Measurements from ENCODE around the gene NAV1.
A peak's percentile ranks its signal among the peaks of the same experiment; 100 is the strongest.
"Not testable (repeated sequence)": the region's sequence is repeated elsewhere in the genome, so short reads cannot be mapped to it uniquely, and the experiment has no call there.

NAV1 gene

GRCh38 chr1:201518071-201518470, 20.9 kb upstream of the NAV1 start:
- no peak overlapping the region for H4K91ac ChIP-seq (ENCODE audit: low read length)
- no peak overlapping the region for H2AFZ ChIP-seq (ENCODE audit: low read depth, low read length)
- H3K27ac ChIP-seq (ENCODE audit: low read length, poor library complexity, severe bottlenecking): no peak overlapping the region
- no peak overlapping the region for H3K18ac ChIP-seq (ENCODE audit: low read depth in 1 of 2, low read length in 2 of 2)
- no peak overlapping the region for H2BK120ac ChIP-seq (ENCODE audit: low read depth, low read length)
- H3K14ac ChIP-seq (ENCODE audit: low read length in 2 of 2): no peak overlapping the region
- no peak overlapping the region for H4K8ac ChIP-seq (ENCODE audit: low read length)
- H3K9ac ChIP-seq (ENCODE audit: low read length): no peak overlapping the region
- no peaks in the 10 kb centered on the region for H3K36me3 ChIP-seq (ENCODE audit: control insufficient read depth in 1 of 2, insufficient read depth in 2 of 2, low read depth in 1 of 2, low read length in 2 of 2)
- H2BK15ac ChIP-seq (ENCODE audit: low read depth, poor library complexity, severe bottlenecking): no peak overlapping the region
- H3K4me3 ChIP-seq (ENCODE audit: insufficient read depth in 1 of 2, low read depth in 1 of 2, low read length in 2 of 2): no peak overlapping the region
- 90% methylated on average over 3 of the region's 5 CpGs for WGBS
- H3K4me2 ChIP-seq (ENCODE audit: low read length, poor library complexity, severe bottlenecking): no peak overlapping the region
- peaks cover 3% of the 10 kb centered on the region for H3K4me1 ChIP-seq (ENCODE audit: control insufficient read depth, insufficient read depth, low read depth, low read length)
- H3K79me1 ChIP-seq (replicated peaks; ENCODE audit: low read length, poor library complexity, severe bottlenecking): no peaks in the 10 kb centered on the region
- H3K9me3 ChIP-seq (ENCODE audit: control insufficient read depth, low read length): no peaks in the 10 kb centered on the region
- H3K23ac ChIP-seq (ENCODE audit: low read length in 2 of 2): no peak overlapping the region
- no peak overlapping the region for H2AK5ac ChIP-seq (ENCODE audit: low read length, severe bottlenecking)
- no peak overlapping the region for H2BK5ac ChIP-seq (ENCODE audit: low read depth, low read length, poor library complexity, severe bottlenecking)
- H2BK12ac ChIP-seq (ENCODE audit: low read length in 2 of 2): no peak overlapping the region
- DNase-seq: no peak
- H3K27me3 ChIP-seq (ENCODE audit: control insufficient read depth in 1 of 2, insufficient read depth in 1 of 2, low read length in 2 of 2): no peaks in the 10 kb centered on the region
- H3K4ac ChIP-seq (ENCODE audit: low read depth in 1 of 2, low read length in 2 of 2): no peak overlapping the region

DNA sequence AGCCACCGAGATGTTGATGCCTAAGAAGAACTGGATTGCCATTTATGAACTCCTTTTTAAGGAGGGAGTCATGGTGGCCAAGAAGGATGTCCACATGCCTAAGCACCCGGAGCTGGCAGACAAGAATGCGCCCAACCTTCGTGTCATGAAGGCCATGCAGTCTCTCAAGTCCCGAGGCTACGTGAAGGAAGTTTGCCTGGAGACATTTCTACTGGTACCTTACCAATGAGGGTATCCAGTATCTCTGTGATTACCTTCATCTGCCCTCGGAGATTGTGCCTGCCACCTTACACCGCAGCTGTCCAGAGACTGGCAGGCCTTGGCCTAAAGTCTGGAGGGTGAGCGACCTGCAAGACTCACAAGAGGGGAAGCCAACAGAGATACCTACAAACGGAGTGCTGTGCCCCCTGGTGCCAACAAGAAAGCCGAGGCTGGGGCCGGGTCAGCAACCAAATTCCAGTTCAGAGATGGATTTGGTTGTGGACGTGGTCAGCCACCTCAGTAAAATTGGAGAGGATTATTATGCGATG, 18.8 kb upstream of the NAV1 start:
- not testable (repeated sequence) for H3K36me3 ChIP-seq (ENCODE audit: control insufficient read depth in 1 of 2, insufficient read depth in 2 of 2, low read depth in 1 of 2, low read length in 2 of 2); H3K4ac ChIP-seq (ENCODE audit: low read depth in 1 of 2, low read length in 2 of 2); H3K79me1 ChIP-seq (replicated peaks; ENCODE audit: low read length, poor library complexity, severe bottlenecking); H2AFZ ChIP-seq (ENCODE audit: low read depth, low read length); H3K14ac ChIP-seq (ENCODE audit: low read length in 2 of 2); H3K4me1 ChIP-seq (ENCODE audit: control insufficient read depth, insufficient read depth, low read depth, low read length); H3K27ac ChIP-seq (ENCODE audit: low read length, poor library complexity, severe bottlenecking); H4K91ac ChIP-seq (ENCODE audit: low read length); H3K9me3 ChIP-seq (ENCODE audit: control insufficient read depth, low read length); H4K8ac ChIP-seq (ENCODE audit: low read length); H3K9ac ChIP-seq (ENCODE audit: low read length); H2BK15ac ChIP-seq (ENCODE audit: low read depth, poor library complexity, severe bottlenecking); H2BK5ac ChIP-seq (ENCODE audit: low read depth, low read length, poor library complexity, severe bottlenecking); H2AK5ac ChIP-seq (ENCODE audit: low read length, severe bottlenecking); H2BK12ac ChIP-seq (ENCODE audit: low read length in 2 of 2); H3K4me3 ChIP-seq (ENCODE audit: insufficient read depth in 1 of 2, low read depth in 1 of 2, low read length in 2 of 2); DNase-seq; H3K27me3 ChIP-seq (ENCODE audit: control insufficient read depth in 1 of 2, insufficient read depth in 1 of 2, low read length in 2 of 2); H3K23ac ChIP-seq (ENCODE audit: low read length in 2 of 2); H3K4me2 ChIP-seq (ENCODE audit: low read length, poor library complexity, severe bottlenecking); H3K18ac ChIP-seq (ENCODE audit: low read depth in 1 of 2, low read length in 2 of 2); H2BK120ac ChIP-seq (ENCODE audit: low read depth, low read length)
- WGBS: 81% methylated on average over 14 of the region's 14 CpGs

DNA sequence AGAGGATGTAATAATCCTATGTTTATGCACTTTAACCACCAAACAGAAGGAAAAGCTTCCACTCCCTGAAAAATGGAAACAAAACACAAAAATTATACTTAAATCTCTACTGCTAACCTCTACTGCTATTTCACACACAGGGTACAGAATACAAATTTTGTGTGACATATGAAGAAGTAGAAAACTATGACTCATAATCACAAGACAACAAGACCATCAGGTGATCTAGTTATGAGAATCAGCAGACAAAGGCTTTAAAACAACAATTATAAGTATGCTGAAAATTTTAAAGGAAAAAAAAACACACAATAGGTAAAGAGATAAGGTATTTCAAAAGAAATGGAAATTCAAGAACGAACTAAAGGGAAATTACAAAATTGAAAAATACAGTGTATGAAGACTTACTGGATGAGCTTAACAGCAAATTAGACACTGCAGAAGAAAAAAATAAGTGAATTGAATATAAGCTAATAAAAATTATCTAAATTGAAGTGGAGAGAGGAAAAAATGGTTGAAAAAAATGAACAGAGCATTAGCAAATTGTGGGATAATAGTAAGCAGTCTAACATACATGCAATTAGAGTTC, 13.6 kb upstream of the NAV1 start:
- Histone ChIP-seq H3K79me1 (replicated peaks; ENCODE audit: low read length, poor library complexity, severe bottlenecking) (no peaks in the 10 kb centered on the region), H3K27ac (ENCODE audit: low read length, poor library complexity, severe bottlenecking) (no peak overlapping the region), H3K9me3 (ENCODE audit: control insufficient read depth, low read length) (no peaks in the 10 kb centered on the region), H3K36me3 (ENCODE audit: control insufficient read depth in 1 of 2, insufficient read depth in 2 of 2, low read depth in 1 of 2, low read length in 2 of 2) (no peaks in the 10 kb centered on the region), H3K23ac (ENCODE audit: low read length in 2 of 2) (no peak overlapping the region), H3K9ac (ENCODE audit: low read length) (peak overlapping the region; percentile 46), H2BK15ac (ENCODE audit: low read depth, poor library complexity, severe bottlenecking) (no peak overlapping the region), H3K27me3 (ENCODE audit: control insufficient read depth in 1 of 2, insufficient read depth in 1 of 2, low read length in 2 of 2) (no peaks in the 10 kb centered on the region), H3K4ac (ENCODE audit: low read depth in 1 of 2, low read length in 2 of 2) (no peak overlapping the region), H3K4me1 (ENCODE audit: control insufficient read depth, insufficient read depth, low read depth, low read length) (no peaks in the 10 kb centered on the region), H4K91ac (ENCODE audit: low read length) (no peak overlapping the region), H3K4me2 (ENCODE audit: low read length, poor library complexity, severe bottlenecking) (no peak overlapping the region), H2BK12ac (ENCODE audit: low read length in 2 of 2) (no peak overlapping the region), H2BK120ac (ENCODE audit: low read depth, low read length) (no peak overlapping the region), H3K18ac (ENCODE audit: low read depth in 1 of 2, low read length in 2 of 2) (no peak overlapping the region), H2AFZ (ENCODE audit: low read depth, low read length) (no peak overlapping the region), H3K4me3 (ENCODE audit: insufficient read depth in 1 of 2, low read depth in 1 of 2, low read length in 2 of 2) (no peak overlapping the region), H4K8ac (ENCODE audit: low read length) (no peak overlapping the region), H2AK5ac (ENCODE audit: low read length, severe bottlenecking) (no peak overlapping the region), H3K14ac (ENCODE audit: low read length in 2 of 2) (no peak overlapping the region), H2BK5ac (ENCODE audit: low read depth, low read length, poor library complexity, severe bottlenecking) (no peak overlapping the region)
- 100% methylated on average over 1 of the region's 1 CpG for WGBS
- DNase-seq: no peak

DNA sequence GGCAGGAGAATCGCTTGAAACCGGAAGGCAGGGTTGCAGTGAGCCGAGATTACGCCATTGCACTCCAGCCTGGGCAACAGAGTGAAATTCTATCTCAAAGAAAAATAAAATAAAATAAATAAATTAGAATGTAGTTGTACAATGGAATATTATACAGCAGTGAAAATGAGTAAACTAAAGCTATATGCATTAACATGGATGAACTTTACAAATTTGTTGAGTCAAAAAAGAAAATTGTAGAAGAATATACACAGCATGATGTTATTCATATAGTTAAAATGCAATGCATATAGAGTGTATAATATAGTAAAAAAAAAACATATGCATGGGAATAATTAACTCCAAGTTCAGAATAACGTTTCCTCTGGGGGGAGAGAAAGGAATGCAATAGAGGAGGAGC, 11.0 kb upstream of the NAV1 start:
- Histone ChIP-seq H3K27me3 (ENCODE audit: control insufficient read depth in 1 of 2, insufficient read depth in 1 of 2, low read length in 2 of 2) (no peaks in the 10 kb centered on the region), H3K9ac (ENCODE audit: low read length) (no peak overlapping the region), H3K4me1 (ENCODE audit: control insufficient read depth, insufficient read depth, low read depth, low read length) (peaks cover 3% of the 10 kb centered on the region), H3K4me2 (ENCODE audit: low read length, poor library complexity, severe bottlenecking) (no peak overlapping the region), H2BK12ac (ENCODE audit: low read length in 2 of 2) (no peak overlapping the region), H4K8ac (ENCODE audit: low read length) (no peak overlapping the region), H2AK5ac (ENCODE audit: low read length, severe bottlenecking) (no peak overlapping the region), H3K36me3 (ENCODE audit: control insufficient read depth in 1 of 2, insufficient read depth in 2 of 2, low read depth in 1 of 2, low read length in 2 of 2) (no peaks in the 10 kb centered on the region), H3K4me3 (ENCODE audit: insufficient read depth in 1 of 2, low read depth in 1 of 2, low read length in 2 of 2) (no peak overlapping the region), H2AFZ (ENCODE audit: low read depth, low read length) (no peak overlapping the region), H3K4ac (ENCODE audit: low read depth in 1 of 2, low read length in 2 of 2) (no peak overlapping the region), H2BK5ac (ENCODE audit: low read depth, low read length, poor library complexity, severe bottlenecking) (no peak overlapping the region), H4K91ac (ENCODE audit: low read length) (no peak overlapping the region), H3K27ac (ENCODE audit: low read length, poor library complexity, severe bottlenecking) (no peak overlapping the region), H2BK120ac (ENCODE audit: low read depth, low read length) (no peak overlapping the region), H3K18ac (ENCODE audit: low read depth in 1 of 2, low read length in 2 of 2) (no peak overlapping the region), H3K14ac (ENCODE audit: low read length in 2 of 2) (no peak overlapping the region), H2BK15ac (ENCODE audit: low read depth, poor library complexity, severe bottlenecking) (no peak overlapping the region), H3K23ac (ENCODE audit: low read length in 2 of 2) (no peak overlapping the region), H3K9me3 (ENCODE audit: control insufficient read depth, low read length) (no peaks in the 10 kb centered on the region), H3K79me1 (replicated peaks; ENCODE audit: low read length, poor library complexity, severe bottlenecking) (no peaks in the 10 kb centered on the region)
- DNase-seq: no peak
- 100% methylated on average over 1 of the region's 5 CpGs for WGBS

Data from mesenchymal stem cell (in vitro differentiated cells and primary cell).